NCI-H2196 treated with DMSO at 0.1 percent for 48 hours (cell line): ENCODE measurements around the gene MT4.
"Not testable (repeated sequence)": the region's sequence is repeated elsewhere in the genome, so short reads cannot be mapped to it uniquely, and the experiment has no call there.

ENCODE experiments used
- DNase-seq: peaks from one replicate; lab custom pipeline; 2025; ENCODE audit not compliant: unreplicated experiment; lab: John Stamatoyannopoulos, UW

Gene MT4

DNA sequence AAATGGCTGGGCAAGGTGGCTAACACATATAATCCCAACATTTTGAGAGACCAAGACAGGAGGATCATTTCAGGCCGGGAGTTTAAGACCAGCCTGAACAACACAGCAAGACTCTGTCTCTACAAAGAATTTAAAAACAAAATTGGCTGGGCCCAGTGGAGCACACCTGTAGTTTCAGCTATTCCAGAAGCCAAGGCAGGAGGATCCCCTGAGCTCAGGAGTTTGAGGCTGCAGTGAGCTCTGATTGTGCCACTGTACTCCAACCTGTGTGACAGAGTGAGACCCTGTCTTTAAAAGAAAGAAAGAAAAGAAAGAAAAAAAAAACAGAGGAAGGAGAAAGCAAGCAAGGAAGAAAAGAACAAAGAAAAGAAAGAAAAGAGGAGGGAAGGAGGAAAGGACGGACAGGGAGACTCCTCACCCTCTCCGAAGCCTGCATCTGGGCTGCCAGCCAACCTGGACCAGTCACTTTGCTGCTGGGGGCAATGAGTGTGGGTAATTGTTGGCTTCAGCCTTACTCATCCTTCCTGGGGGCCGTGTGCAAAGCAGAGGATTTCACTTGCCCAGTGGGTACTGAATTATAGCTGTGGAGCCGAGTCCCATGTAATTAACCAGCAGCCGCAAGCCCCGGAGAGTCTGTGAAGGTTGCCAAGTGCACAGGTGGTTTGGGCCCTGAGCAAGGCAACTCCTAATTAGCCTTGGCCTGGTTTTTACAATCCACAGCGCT lies 6.7 kb upstream of the MT4 start:
- DNase-seq = peak; percentile 34

DNA sequence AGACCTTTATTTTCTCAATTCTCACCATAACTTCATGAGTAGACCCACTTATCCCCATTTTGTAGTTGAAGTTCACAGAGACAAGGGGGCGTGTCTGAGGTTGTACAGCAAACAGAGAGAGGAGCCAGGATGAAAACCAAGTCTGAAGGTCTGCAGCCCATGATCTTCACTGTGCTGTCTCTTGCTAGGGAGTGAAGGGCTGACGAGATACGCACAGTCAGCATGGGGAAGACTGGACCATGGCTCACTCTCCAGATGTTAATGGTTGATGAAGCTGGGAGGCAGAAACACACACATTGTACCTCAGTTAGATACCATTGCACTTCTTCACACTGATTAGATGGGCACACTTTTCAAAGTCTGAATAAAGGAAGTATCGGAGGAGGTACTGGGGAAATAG lies 5.8 kb upstream of the MT4 start:
- no peak for DNase-seq

DNA sequence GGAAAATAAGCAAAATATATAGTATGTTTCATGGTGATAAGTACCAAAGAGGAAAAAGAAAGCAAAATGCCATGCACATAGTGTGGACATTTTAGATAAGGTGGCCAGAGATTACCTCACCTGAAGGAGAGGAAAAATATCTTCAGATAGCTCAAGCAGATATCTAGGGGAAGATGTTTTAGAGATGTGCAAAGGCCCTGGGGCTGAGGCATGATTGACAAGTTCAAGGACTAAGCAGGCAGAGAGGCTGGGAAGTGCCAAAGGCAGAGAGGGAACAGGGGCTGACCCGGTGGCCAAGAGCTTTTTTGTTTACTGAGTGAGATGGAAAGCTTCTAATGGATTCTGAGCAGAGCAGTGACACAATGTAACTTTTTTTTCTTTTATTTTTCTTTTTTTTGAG lies 4.4 kb upstream of the MT4 start:
- no peak for DNase-seq

DNA sequence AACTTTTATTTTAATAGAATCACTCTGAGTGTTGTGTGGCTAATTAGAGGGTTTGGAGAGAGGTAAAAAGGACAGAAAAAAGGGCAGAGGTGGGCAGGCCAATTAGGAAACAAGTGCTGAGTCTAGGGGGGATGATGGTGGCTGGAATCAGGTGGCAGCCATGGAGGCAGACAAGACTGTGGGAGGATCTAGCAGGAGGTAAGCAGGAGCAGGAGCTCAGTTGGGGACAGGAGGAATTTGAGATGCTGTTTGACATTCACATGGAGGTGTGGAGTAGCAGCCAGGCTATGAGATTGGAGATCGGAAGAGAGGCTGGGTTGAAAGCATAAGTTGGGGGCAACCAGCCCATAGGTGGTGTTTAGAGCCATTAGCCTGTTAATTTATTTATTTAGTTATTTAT lies 3.7 kb upstream of the MT4 start:
- no peak for DNase-seq

DNA sequence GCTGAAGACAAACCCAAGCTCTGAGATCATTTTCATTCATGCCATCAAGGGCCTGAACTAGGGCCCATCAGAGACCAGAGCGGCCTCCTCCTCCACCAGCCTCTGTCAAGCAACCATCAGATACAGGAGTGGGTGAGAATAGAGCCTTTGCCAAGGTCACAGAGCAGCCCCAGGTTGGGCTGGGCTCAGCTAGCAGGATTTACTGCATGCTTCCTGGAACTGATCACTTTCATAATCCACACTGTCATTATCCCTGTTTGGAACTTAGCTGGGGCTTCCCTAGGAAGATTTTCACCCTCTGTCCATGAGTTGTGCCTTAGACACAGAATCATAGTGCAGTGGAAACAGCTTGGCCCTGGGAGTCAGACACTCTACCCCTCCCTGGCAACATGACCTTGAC lies 5.1 kb downstream of the MT4 start:
- DNase-seq = no peak

DNA sequence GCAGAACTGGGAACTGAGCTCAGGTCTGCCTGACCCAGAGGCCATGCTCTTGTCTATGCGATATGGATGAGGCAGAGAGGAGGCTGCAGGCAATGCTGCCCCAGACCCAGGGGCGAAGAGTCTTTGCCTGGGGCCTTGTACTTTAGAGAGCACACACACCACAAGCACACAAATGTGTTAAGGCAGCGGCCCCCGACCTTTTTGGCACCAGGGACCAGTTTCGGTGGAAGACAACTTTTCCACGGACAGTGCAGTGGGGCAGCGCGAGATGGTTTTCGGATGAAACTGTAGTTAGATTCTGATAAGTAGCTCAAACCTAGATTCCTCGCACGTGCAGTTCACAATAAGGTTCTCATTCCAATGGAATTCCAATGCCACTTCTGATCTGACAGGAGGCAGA lies 6.7 kb downstream of the MT4 start:
- no peak for DNase-seq

DNA sequence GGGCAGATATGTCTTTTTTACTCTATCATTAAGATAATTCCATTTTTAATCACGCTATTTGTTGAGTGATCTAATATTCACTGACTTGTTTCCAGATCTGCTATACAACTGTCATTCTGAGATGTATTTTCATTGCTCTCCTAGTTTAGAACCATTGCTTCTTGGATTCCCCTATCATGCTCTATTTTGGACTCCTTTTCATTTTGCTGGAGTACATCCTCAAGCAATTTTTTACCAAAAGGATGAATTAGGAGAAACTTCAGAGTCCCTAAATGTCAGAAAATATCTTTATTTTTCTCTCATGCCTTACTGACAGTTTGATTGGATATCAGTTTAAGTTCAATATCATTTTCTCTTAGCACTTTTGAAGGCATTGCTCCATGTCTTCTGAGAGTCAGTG lies 9.8 kb downstream of the MT4 start:
- no peak for DNase-seq

DNA sequence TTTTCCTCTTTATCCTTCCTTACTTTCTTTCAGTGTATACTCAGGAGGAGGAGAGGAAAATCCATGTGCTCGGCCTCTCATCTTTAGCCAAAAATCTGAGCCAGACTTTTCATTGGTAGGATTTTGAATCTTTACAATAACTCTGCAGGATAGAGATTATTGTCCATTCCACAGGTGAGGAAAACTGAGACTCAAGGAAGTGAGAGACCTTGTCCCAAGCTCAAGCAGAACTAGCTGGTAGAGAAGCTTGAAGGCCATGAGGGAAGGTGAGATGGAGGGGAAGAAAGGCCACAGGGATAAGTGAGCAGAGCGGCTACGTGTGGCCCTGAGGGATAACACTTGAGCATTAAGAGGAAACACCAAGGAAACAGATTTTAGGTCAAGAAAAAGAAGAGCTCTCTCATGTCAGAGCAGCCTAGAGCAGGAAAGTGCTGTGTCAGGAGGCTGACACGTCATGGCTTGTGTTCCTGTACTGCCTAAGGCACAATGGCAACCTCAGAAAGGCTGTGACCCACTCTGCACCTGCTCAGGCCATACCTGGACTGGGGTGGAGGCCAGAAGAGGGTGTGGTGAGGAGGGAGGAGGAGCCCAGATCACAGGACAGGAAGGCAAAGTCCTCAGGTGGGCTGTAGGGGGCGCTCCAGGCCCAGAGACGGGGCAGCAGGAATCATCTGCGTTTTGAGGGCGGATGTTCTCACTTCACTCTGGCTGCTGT lies 11.9 kb downstream of the MT4 start:
- peak; percentile 41 for DNase-seq

DNA sequence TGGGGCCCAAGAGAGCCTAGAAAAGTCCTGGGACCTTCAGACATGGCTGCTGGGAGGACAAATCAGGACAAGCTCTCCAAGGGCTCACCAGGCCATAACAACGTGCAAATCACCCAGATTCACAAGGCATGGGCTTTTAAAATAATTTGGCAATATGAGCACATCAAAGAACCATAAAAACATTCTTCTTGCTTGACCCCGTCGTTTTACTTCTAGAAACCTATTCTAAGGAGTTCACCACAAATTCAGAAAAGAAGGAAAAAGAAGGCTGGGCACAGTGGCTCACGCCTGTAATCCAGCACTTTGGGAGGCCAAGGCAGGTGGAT lies 12.4 kb downstream of the MT4 start:
- DNase-seq = no peak

DNA sequence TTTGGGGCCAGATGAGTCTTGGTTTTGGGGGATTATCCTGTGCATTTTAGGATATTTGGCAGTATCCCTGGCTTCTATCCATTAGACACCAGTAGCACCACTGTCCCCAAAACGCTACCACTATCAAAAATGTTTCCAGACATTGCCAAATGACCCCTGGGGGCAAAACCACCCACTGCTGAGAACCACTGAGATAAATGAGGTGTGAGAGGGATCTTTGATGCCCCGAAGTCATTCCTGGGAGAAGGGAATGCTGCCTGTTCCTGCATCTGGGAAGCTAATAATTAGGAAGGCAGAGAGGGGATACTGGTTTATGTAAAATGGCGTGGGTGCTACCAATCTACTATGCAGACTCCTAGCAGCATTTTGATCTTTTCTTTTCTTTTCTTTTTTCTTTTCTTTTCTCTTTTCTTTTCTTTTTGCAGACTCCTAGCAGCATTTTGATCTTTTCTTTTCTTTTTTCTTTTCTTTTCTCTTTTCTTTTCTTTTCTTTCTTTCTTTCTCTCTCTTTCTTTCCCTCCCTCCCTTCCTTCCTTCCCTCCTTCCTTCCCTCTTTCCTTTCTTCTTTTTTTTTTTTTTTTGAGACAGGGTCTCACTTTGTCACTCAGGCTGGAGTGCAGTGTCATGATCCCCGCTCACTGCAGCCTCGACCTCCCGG lies 15.6 kb downstream of the MT4 start:
- DNase-seq = no peak

DNA sequence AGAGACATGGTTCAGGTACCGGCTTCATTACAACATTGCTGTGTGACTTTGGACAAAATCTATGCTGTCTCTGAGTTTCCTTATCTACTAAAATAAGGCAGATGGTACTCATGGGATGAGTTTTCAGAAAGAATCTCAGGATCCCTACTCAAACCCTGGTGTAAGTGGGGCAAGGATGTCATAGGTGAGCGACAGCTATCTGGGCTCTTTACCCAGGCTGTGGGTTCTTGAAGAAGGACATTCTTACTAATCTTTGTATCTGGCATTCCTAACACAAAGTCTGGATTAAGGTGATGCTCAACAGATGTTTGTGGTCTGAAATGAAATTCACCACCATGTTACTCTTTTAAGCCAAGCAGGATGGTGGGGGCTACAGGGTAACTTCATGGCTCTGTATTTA lies 18.0 kb downstream of the MT4 start:
- not testable (repeated sequence) for DNase-seq

DNA sequence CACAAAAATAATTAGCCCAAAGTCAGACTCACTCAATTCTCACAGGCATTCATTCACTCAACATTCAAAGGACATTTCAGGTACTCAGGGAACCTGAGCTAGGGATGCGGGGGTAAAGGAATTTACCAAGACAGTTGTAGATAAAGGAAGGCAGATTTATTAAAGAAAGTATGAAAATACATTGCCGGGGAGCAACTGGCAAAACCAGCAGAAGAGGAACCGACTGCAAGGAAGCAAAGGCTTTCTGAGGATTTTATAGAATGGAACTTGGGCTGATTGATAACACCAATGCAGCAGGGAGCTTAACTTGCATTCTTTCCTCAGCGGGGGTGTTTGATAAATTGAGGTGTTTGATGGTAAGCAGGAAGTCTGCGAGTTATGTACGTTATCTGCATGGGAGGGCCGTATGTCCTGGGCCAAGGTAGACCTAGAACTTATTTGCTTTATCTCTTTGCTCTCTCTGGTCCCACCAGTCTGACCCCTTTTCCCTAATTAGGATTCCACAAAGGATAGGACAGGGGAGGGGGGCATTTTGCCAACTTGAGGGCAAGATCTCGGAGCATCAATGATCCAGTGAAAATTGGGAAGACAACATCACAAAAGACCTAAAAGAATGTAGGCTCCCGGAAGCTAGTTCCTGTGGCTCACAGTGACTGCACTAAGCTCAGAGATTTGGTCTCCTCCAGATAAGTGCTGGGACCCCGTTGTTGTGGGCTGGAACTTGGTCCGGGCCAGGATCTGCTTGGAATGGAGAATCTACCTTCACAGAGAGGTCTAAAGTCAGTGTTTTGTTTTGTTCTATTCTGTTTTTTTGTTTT lies 18.7 kb downstream of the MT4 start:
- no peak for DNase-seq

DNA sequence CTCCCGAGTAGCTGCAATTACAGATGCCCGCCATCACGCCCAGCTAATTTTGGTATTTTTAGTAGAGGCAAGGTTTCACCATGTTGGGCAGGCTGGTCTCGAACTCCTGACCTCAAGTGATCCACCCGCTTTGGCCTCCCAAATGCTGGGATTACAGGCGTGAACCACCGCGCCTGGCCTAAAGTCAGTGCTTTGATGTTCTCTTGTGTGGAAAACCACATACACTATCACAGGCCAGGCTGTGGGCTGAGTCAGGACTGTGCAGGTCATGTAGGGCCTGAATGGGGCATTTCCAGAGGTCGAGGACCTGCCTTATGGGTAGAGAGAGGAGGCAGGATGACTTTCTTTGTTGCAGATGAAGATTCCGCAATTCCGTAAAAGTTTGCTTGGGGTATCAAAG lies 19.4 kb downstream of the MT4 start:
- DNase-seq = no peak

DNA sequence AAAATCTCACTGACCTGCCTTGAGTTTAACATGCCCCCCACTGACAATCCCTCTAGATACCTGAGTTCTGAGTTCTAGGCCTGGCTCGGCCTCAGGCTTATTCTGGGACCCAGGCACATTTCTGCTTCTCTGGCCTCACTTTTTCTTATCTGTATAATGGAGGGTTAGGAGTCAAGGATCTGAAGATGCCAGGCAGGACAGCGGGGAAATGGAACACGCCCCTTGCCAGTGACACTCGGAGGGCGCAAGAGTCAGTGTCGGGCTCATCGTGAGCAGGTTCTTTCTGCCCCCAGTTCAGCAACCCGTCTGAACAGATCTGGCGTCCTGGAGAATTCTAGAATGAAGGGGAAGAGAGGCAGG lies 23.9 kb downstream of the MT4 start:
- no peak for DNase-seq

DNA sequence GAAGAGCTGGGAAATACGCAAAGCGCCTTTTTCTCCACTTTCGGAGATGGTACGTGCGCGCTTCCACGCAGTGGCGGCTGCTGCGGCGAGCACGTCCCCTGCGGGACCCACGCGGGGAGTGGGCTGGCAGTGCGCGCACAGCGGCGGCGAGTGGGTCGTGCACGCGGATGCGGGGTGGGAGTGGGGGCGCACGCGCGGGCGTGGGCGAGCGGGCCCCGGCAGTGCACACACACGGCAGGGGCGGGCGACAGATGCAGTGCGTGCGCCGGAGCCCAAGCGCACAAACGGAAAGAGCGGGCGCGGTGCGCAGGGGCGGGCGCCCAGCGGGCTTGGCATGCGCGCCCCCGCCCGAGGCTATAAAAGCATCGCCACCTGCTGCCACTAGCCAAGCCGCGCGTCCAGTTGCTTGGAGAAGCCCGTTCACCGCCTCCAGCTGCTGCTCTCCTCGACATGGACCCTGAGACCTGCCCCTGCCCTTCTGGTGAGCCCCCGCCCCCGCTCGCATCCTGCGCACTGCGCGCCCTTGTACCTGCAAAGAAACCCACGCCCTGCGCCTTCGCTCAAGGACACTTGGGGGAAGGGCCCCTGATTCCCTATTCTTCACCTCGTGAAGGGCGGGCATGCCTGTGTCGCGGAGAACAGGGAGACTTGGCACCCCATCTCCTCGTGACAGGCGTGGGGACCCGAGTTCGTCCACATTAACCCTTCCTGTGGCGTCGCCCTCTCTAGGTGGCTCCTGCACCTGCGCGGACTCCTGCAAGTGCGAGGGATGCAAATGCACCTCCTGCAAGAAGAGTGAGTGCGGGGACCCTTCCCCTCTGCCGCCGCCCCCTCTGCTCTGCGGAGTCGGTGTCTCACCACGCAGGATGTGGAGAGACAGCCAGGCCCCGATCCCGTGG lies 24.5 kb downstream of the MT4 start, which contains the start of gene MT3:
Gene MT3 (plus strand): TSS at position 388 of the 899 bp plus-strand sequence. CDS start 63 bp downstream, at position 451.
- DNase-seq = no peak

DNA sequence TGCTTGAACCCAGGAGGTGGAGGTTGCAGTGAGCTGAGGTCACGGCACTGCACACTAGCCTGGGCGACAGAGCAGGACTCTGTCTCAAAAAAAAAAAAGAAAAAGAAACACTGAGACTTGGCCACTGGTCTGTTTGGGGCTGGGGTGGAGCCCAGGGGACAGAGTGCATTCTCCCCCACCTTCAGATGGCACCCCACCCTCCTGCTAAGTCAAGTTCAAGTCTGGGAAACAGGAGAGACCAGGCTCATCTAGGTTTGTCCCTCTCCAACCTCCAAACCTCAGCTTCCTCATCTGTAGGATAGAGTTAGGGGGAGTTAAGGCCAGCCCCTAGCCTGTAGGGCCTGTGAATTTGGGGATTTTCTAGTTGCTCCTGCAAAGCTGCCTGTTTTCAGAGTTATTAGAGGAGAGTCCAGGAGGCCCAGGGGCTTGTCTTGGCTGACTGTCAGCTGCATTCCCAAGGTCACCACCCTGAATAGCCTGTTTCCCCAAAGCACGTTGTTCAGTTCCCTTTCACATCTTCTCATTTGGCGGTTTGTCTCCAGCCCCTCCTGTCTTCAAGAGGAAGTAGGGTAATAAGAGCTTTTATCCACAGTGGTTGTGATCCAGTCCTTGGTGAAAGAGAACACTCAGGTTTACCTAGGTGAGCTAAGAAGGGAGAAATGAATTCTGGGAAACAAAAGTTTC lies 26.6 kb downstream of the MT4 start:
- no peak for DNase-seq

DNA sequence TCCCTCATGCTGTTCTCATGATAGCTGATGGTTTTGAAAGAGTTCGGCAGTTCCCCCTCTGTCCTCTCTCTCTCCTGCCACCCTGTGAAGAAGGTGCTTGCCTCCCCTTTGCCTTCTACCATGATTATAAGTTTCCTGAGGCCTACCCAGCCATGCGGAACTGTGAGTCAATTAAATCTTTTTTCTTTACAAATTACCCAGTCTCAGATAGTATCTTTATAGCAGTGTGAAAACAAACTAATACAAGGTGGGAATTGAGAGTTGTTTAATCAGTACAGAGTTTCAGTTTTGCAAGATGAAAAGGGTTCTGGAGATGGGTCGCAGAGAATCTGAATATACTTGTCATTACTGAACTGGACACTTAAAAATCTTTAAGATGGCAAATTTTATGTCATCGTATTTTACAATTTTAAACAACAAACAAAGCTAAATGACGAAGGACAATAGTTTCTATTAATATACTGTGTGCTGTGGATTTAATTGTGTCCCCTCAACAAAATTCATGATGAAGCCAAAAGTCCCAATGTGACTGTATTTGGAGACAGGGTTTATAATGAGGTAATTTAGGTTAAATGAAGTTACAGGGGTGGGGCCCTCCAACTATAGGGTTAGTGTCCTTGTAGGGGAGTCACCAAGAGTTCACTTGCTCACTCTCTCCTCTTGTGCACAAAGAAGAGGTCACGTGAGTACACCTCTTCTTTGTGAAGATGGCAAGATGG lies 28.9 kb downstream of the MT4 start:
- no peak for DNase-seq

DNA sequence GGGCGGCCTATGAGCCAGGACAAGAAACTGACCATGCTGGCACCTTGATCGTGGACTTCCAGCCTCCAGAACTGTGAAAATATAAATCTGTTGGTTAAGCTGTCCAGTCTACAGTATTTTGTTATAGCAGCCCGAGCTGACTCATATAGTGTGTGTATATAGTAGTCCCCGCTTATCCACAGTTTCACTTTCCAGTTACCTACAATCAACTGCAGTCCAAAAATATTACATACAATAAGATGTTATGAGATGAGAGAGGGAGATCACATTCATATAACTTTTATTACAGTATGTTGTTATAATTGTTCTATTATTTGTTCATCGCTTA lies 29.4 kb downstream of the MT4 start:
- no peak for DNase-seq

DNA sequence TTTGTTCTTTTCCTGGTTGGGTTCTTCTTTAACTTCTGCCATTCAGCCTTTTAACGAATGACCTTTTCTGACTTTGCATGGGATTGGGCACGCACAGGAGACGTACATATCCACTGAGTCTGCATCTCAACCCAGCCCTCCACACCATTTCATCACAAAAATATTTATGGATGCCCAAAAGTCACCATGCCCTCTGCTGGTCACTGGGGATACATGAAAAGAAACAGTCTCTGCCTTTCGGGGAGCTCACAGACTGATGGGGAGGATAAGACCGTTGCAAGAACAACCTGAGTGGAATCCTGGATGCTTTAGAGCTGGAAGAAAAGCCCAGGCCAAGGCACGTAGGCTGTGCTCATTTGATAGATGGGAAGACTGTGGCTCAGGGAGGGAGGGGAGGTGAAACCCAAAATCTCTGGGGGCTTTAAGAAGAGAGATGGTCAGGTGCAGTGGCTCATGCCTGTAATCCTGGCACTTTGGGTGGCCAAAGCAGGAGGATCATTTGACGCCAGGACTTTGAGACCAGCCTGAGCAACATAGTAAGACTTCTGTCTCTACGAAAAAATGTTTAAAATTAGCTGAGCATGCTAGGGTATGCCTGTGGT lies 35.6 kb downstream of the MT4 start:
- no peak for DNase-seq
